Sigmoid colon (tissue), 7 donors: Measurements from ENCODE around the gene ACRV1. TPM values are rescaled to one million over a fixed set of nuclear protein-coding genes. Genes with fewer than 3 reads are reported as not detected.
A peak's percentile ranks its signal among the peaks of the same experiment; 100 is the strongest.

Source experiments
- DNase-seq: peaks from one replicate; pipeline ENCODE4 v3.0.0-alpha.2; 2019
- H3K27ac ChIP-seq, 4 donors: fragments of 200-600 bp; sonication (generic); one replicate each; pipeline ENCODE4 v1.5.1; 2016 to 2019; ENCODE audit warnings: mild to moderate bottlenecking in 1 of 4
- H3K27me3 ChIP-seq, 3 donors: fragments of 200-600 bp; sonication (generic); one replicate each; pipeline ENCODE4 v1.5.1; 2019; ENCODE audit warnings: mild to moderate bottlenecking in 1 of 3
- H3K36me3 ChIP-seq, 4 donors: fragments of 200-600 bp; sonication (generic); one replicate each; pipeline ENCODE4 v1.5.1; 2016 to 2019
- H3K4me1 ChIP-seq, 4 donors: fragments of 200-600 bp; sonication (generic); one replicate each; pipeline ENCODE4 v1.5.1; 2017 to 2019
- H3K4me3 ChIP-seq, 4 donors: fragments of 200-600 bp; sonication (generic); one replicate each; pipeline ENCODE4 v1.5.1; 2017 to 2019; ENCODE audit warnings: mild to moderate bottlenecking in 2 of 4, moderate library complexity in 1 of 4
- H3K9me3 ChIP-seq, 4 donors: fragments of 200-600 bp in 3 of 4; sonication (generic) in 3 of 4; one replicate each; pipeline versions ENCODE4 v1.5.1 to v1.6.1; 2013 to 2019
- EP300 ChIP-seq, 4 donors: sonication (generic); formaldehyde crosslinking; IDR thresholded peaks; one replicate each; pipeline ENCODE4 v1.6.1; 2017; ENCODE audit warnings: antibody characterized with exemption in 4 of 4
- POLR2A ChIP-seq, 2 donors: fragments of 450-650 bp; IDR thresholded peaks; one replicate each; pipeline ENCODE4 v1.6.1; 2016; ENCODE audit warnings: antibody characterized with exemption in 2 of 2, mild to moderate bottlenecking in 2 of 2, moderate library complexity in 2 of 2
- POLR2AphosphoS5 ChIP-seq, 4 donors: sonication (generic); formaldehyde crosslinking; IDR thresholded peaks; one replicate each; pipeline ENCODE4 v1.6.1; 2017; ENCODE audit warnings: antibody characterized with exemption in 4 of 4
- WGBS, 2 donors: extraction: QIAGEN DNeasy Blood & Tissue Kit; methylation state at CpG; one replicate each; pipeline ENCODE4 v1.1.7; 2013; 5-methylcytosine and 5-hydroxymethylcytosine counted together
- intact Hi-C: fragments of 100-400 bp; cut with DNase I; formaldehyde crosslinking; loops from one replicate; pipeline ENCODE4 v1.15.1; 2023
- polyA plus RNA-seq, 3 donors: library from polyadenylated mRNA; stranded (reverse); fragments of 200-250 nt; gene quantifications; one replicate each; pipeline ENCODE4 v1.2.3, GENCODE V29; 2013
- total RNA-seq, 4 donors: library from RNA; depleted of rRNA; stranded (reverse); fragments of >200 nt; gene quantifications; one replicate each; pipeline ENCODE4 v1.1.0, GENCODE V29; 2016
- TF ChIP-seq, protein P1 (sequence below), 4 experiments: fragments of 450-650 bp in 3 of 4; fragments of 200-600 bp in 1 of 4; IDR thresholded peaks; one replicate each; pipeline ENCODE4 v1.5.1; 2016 to 2019; ENCODE audit warnings: antibody characterized with exemption in 4 of 4, mild to moderate bottlenecking in 3 of 4, moderate library complexity in 2 of 4
- donor health status: healthy with polysubstance abuse.
- donor health status: Bipolar disorder and iron deficiency.
- donor health status: healthy.

ACRV1 gene
- total and polyA plus RNA-seq, 7 donors: not detected

- Histone ChIP-seq H3K4me1 (peaks cover 0 to 45% (median 21%) of the 10 kb centered on the region in 4 donors), H3K4me3 (peak overlapping the region; percentile 64 to 69 (median 67)), H3K9me3 (no peaks in the 10 kb centered on the region), H3K27me3 (no peaks in the 10 kb centered on the region), H3K27ac (peak overlapping the region; percentile 86 to 96 (median 94)), H3K36me3 (peaks cover 0 to 17% (median 0%) of the 10 kb centered on the region in 4 donors)
- DNase-seq: no peak
- no peak for TF ChIP-seq EP300 (IDR thresholded peaks at IDR 0.05)
- no peak for TF ChIP-seq POLR2AphosphoS5 (IDR thresholded peaks at IDR 0.05)
- TF ChIP-seq, protein P1, sequence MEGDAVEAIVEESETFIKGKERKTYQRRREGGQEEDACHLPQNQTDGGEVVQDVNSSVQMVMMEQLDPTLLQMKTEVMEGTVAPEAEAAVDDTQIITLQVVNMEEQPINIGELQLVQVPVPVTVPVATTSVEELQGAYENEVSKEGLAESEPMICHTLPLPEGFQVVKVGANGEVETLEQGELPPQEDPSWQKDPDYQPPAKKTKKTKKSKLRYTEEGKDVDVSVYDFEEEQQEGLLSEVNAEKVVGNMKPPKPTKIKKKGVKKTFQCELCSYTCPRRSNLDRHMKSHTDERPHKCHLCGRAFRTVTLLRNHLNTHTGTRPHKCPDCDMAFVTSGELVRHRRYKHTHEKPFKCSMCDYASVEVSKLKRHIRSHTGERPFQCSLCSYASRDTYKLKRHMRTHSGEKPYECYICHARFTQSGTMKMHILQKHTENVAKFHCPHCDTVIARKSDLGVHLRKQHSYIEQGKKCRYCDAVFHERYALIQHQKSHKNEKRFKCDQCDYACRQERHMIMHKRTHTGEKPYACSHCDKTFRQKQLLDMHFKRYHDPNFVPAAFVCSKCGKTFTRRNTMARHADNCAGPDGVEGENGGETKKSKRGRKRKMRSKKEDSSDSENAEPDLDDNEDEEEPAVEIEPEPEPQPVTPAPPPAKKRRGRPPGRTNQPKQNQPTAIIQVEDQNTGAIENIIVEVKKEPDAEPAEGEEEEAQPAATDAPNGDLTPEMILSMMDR (IDR thresholded peaks at IDR 0.05): no peak
- no peak for TF ChIP-seq POLR2A (IDR thresholded peaks at IDR 0.05)
- intact Hi-C loops: loop anchor here (5.0 to 10.0 kb wide), 3 partner anchors 52 to 261 kb away; partner anchors contain the start of genes FEZ1 and HYLS1
- 1% methylated on average over 18 of the region's 18 CpGs for WGBS, 2 donors
These were observed 54.2 kb downstream of the ACRV1 start for GRCh38 chr11:125626288-125626950.

GRCh38 chr11:125625630-125626287 is 54.9 kb downstream of the ACRV1 start:
- WGBS, 2 donors: 0 to 1% methylated on average over 51 of the region's 51 CpGs
- intact Hi-C loops: loop anchor here (2.0 to 10.0 kb wide), 4 partner anchors 33 to 262 kb away; partner anchors contain the start of genes FEZ1, HYLS1 and STT3A
- peaks cover 0 to 23% (median 2%) of the 10 kb centered on the region in 4 donors for H3K36me3 ChIP-seq
- DNase-seq: peak; percentile 92
- peak overlapping the region; percentile 64 to 69 (median 67) for H3K4me3 ChIP-seq
- H3K4me1 ChIP-seq: peaks cover 0 to 45% (median 21%) of the 10 kb centered on the region in 4 donors
- H3K9me3 ChIP-seq: no peaks in the 10 kb centered on the region
- H3K27me3 ChIP-seq: no peaks in the 10 kb centered on the region
- peak overlapping the region; percentile 86 to 96 (median 94) for H3K27ac ChIP-seq
- TF ChIP-seq, protein P1 (IDR thresholded peaks at IDR 0.05): no peak
- TF ChIP-seq POLR2A (IDR thresholded peaks at IDR 0.05): peak; percentile 29 to 61
- TF ChIP-seq POLR2AphosphoS5 (IDR thresholded peaks at IDR 0.05): peak; percentile 84 to 92 (median 90)
- TF ChIP-seq EP300 (IDR thresholded peaks at IDR 0.05): no peak

DNA sequence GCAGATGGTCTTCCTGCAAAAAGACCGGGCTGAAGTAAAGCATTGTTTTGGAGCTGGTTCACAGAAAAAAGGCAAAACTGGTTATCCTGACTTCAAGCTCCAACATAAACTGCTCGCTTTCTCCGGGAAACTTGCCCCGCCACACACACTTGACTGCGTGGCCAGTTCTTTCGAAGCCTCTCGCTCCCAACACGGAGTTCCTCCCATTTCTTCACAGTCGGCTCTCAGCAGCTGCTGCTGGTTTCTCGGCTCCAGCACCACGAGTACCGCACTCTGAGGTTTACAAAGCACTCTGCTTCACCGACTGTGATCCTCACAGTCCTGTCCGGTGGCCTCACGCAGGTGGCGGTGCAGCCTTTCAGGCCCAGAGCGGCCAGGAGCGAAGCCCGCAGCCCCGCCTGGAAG is 55.4 kb downstream of the ACRV1 start:
- H3K27me3 ChIP-seq: no peaks in the 10 kb centered on the region
- peak overlapping the region; percentile 86 to 96 (median 94) for H3K27ac ChIP-seq
- H3K9me3 ChIP-seq: no peaks in the 10 kb centered on the region
- no peak for DNase-seq
- 1% methylated on average over 20 of the region's 20 CpGs for WGBS, 2 donors
- intact Hi-C loops: loop anchor here (2.0 to 10.0 kb wide), 4 partner anchors 32 to 262 kb away; partner anchors contain the start of genes FEZ1, HYLS1 and STT3A
- peak overlapping the region; percentile 64 to 69 (median 67) for H3K4me3 ChIP-seq
- no peak for TF ChIP-seq POLR2A (IDR thresholded peaks at IDR 0.05)
- TF ChIP-seq POLR2AphosphoS5 (IDR thresholded peaks at IDR 0.05): no peak
- no peak for TF ChIP-seq EP300 (IDR thresholded peaks at IDR 0.05)
- TF ChIP-seq, protein P1 (IDR thresholded peaks at IDR 0.05): no peak
- peaks cover 0 to 45% (median 21%) of the 10 kb centered on the region in 4 donors for H3K4me1 ChIP-seq
- peaks cover 3 to 27% (median 7%) of the 10 kb centered on the region in 4 donors for H3K36me3 ChIP-seq

DNA sequence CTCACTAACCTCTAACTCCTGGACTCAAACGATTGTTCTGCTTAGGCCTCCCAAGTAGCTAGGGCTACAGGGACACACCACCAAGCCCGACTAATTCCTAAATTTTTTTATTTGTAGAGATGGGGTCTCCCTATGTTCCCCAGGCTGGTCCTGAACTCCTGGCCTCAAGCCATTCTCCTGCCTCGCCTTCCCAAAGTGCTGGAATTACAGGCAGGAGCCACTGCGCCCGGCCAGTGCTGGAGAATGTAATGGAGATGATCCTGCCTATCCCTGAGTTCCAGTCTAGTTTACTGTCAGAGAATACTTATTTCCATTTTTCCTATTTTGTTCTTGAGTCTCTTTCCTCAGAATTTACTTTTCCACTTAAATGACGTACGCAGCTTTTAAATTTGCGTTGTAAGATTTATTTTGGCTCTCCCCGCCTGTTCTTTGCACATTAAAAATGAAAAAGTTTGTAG is 55.9 kb downstream of the ACRV1 start, which contains the start of gene CHEK1:
CHEK1 (plus strand) TSS at position 408 of the 458 bp plus-strand sequence. CDS start 1,606 bp downstream, outside the sequence.
- Histone ChIP-seq H3K4me1 (peaks cover 0 to 45% (median 21%) of the 10 kb centered on the region in 4 donors), H3K36me3 (peaks cover 8 to 27% (median 11%) of the 10 kb centered on the region in 4 donors), H3K27me3 (no peaks in the 10 kb centered on the region), H3K4me3 (peak within 1 kb of the TSS; percentile 64 to 69 (median 67)), H3K9me3 (no peaks in the 10 kb centered on the region), H3K27ac (peak within 1 kb of the TSS; percentile 86 to 96 (median 94))
- 43 to 61% methylated on average over 9 of the region's 9 CpGs for WGBS, 2 donors
- intact Hi-C loops: loop anchor here (2.0 to 10.0 kb wide), 4 partner anchors 32 to 263 kb away; partner anchors contain the start of genes FEZ1, HYLS1 and STT3A
- DNase-seq: no peak
- TF ChIP-seq EP300 (IDR thresholded peaks at IDR 0.05) (no peak), POLR2A (IDR thresholded peaks at IDR 0.05) (no peak), POLR2AphosphoS5 (IDR thresholded peaks at IDR 0.05) (no peak)
- TF ChIP-seq, protein P1 (IDR thresholded peaks at IDR 0.05): no peak
